Measurements from ENCODE around the gene ARHGAP24. TPM values are rescaled to one million over a fixed set of nuclear protein-coding genes. Genes with fewer than 3 reads are reported as not detected.
A peak's percentile ranks its signal among the peaks of the same experiment; 100 is the strongest.
"Not testable (repeated sequence)": the region's sequence is repeated elsewhere in the genome, so short reads cannot be mapped to it uniquely, and the experiment has no call there.

Gene ARHGAP24
- total RNA-seq, 2 donors from 2014 or later: 0.40 TPM; not detected in 1

DNA sequence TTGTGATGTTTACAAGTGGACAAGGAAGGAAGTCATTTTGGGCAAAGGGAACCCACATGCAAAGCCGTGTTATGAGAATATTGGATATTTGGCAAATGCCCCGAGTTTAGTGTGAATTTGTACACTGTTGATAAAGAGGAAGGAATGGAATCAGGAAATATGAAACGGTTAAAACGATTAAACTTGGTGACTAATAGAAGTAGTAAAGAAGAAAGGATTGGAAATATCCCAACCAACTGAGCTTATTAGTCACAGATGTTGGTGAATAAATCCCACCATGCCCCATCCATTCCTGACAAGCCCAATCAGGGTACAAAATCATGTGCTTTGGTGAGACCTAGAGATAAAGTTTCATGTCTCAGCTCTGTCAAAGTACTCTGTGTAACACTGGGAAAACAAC lies 22.0 kb downstream of the ARHGAP24 start:
- Mint-ChIP-seq H3K27me3 (no peaks in the 10 kb centered on the region), H3K36me3 (ENCODE audit: low read depth) (no peaks in the 10 kb centered on the region), H3K27ac (no peak overlapping the region), H3K4me3 (no peak overlapping the region), H3K4me1 (no peaks in the 10 kb centered on the region), H3K9me3 (no peaks in the 10 kb centered on the region)
- no peak for ATAC-seq (replicated peaks)

DNA sequence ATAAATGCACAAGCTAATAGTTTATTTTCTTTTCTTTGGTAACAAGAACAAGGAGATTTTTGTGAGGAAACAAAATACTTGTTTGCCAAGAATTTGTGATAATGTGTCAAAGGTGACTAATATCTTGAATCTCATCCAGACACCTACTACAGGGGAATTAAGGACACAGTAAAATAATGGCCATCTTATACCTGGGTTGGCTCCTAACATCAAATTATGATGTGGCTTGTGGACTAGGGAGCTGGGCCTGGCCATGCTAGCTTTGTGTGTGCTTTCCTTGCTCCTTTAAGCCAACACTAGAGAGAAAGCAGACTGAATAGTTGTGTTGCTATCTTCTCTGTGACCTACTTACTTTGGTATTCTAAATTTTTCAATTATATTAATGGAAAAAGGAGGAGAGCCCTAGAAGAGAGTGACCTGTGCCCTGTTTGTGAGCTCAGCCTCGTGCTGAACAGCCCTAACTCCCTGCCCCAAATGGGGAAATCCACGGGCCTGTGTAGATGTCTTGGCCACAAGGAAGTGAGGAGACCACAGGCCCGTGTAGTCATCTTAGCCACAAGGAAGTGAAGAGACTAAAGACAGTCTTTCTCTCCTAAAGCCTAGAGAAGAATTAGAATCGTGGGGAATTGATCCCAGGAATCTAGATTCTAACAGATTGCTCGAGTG lies 23.3 kb downstream of the ARHGAP24 start:
- Mint-ChIP-seq H3K27me3 (no peaks in the 10 kb centered on the region), H3K9me3 (no peaks in the 10 kb centered on the region), H3K36me3 (ENCODE audit: low read depth) (no peaks in the 10 kb centered on the region), H3K27ac (no peak overlapping the region), H3K4me1 (no peaks in the 10 kb centered on the region), H3K4me3 (no peak overlapping the region)
- peak; percentile 46 for ATAC-seq (replicated peaks)

- Mint-ChIP-seq H3K4me1 (no peaks in the 10 kb centered on the region), H3K4me3 (no peak overlapping the region), H3K9me3 (no peaks in the 10 kb centered on the region), H3K27me3 (no peaks in the 10 kb centered on the region), H3K27ac (no peak overlapping the region), H3K36me3 (ENCODE audit: low read depth) (no peaks in the 10 kb centered on the region)
- no peak for ATAC-seq (replicated peaks)
Measured at GRCh38 chr4:85499573-85499972, 24.6 kb downstream of the ARHGAP24 start.

GRCh38 chr4:85500110-85500867 lies 25.3 kb downstream of the ARHGAP24 start:
- Mint-ChIP-seq H3K27me3 (no peaks in the 10 kb centered on the region), H3K4me3 (no peak overlapping the region), H3K36me3 (ENCODE audit: low read depth) (no peaks in the 10 kb centered on the region), H3K27ac (no peak overlapping the region), H3K4me1 (no peaks in the 10 kb centered on the region), H3K9me3 (no peaks in the 10 kb centered on the region)
- ATAC-seq (replicated peaks): no peak

DNA sequence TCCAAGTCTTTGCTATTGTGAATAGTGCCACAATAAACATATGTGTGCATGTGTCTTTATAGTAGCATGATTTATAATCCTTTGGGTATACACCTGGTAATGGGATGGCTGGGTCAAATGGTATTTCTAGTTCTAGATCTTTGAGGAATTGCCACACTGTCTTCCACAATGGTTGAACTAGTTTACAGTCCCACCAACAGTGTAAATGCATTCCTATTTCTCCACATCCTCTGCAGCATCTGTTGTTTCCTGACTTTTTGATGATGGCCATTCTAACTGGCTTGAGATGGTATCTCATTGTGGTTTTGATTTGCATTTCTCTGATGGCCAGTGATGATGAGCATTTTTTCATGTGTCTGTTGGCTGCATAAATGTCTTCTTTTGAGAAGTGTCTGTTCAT lies 26.2 kb downstream of the ARHGAP24 start:
- not testable (repeated sequence) for H3K27me3 Mint-ChIP-seq, H3K4me1 Mint-ChIP-seq

GRCh38 chr4:85508654-85509053 lies 33.7 kb downstream of the ARHGAP24 start:
- no peaks in the 10 kb centered on the region for H3K4me1 Mint-ChIP-seq
- no peak for ATAC-seq (replicated peaks)
- H3K36me3 Mint-ChIP-seq (ENCODE audit: low read depth): no peaks in the 10 kb centered on the region
- peaks cover 4% of the 10 kb centered on the region for H3K9me3 Mint-ChIP-seq
- no peak overlapping the region for H3K27ac Mint-ChIP-seq
- H3K4me3 Mint-ChIP-seq: no peak overlapping the region
- peaks cover 5% of the 10 kb centered on the region for H3K27me3 Mint-ChIP-seq

More for the DNA sequence above, 26.2 kb downstream of the ARHGAP24 start:
- H3K4me3 Mint-ChIP-seq; H3K36me3 Mint-ChIP-seq (ENCODE audit: low read depth); H3K9me3 Mint-ChIP-seq; ATAC-seq (replicated peaks); H3K27ac Mint-ChIP-seq: not testable (repeated sequence)

DNA sequence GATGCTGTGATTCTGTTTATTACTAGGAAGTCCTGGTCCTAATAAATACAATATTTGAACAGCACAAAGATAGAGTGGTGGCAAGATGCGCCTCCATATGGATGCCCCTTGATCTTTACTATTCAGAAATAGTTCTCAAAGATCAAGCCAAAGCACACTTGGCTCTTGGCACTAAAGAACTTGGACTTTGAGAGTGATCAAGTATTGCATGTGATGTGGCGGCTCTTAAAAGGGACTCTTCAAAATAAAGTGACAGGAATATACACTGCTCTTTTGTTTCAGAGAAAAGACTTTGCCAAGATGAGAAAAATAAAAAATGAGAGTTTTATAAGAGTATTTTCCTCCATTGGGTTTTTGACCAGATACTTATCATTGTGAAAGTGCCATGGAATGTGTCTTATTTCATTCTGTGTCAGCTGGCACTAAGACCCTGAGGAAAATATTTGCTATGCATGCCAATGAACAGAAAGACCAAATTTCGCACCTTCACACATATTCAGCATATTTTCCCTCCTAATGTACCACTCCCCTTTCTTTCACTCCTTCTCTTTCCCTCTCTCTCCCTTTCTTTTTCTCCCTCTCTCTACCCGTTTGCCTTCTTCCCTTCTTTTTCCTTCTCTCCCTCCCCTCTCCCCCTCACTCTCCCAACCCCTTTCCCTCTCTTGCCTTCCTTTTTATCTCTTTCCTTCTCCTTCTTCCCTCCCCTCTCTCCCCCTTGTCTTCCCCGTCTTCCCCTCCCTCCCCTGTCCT lies 35.1 kb downstream of the ARHGAP24 start:
- Mint-ChIP-seq H3K4me3 (no peak overlapping the region), H3K9me3 (peaks cover 4% of the 10 kb centered on the region), H3K27ac (no peak overlapping the region), H3K4me1 (no peaks in the 10 kb centered on the region), H3K27me3 (peaks cover 5% of the 10 kb centered on the region), H3K36me3 (ENCODE audit: low read depth) (no peaks in the 10 kb centered on the region)
- no peak for ATAC-seq (replicated peaks)

DNA sequence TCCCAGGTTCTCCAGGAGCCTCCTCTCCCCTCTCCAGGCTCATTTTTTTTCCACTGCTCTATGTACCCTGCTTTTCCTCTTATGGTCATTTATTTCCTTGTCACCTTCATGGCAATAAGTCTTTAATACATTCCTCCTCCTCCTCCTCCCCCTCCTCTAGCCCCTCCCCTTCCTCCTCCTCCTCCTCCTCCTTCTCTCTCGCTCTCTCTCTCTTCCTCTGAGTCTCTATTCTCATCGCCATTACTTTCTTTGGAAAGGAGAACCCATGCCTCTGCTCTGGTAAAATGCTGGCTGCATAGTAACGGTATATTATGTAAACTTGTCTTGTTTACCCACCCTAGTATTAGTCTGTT lies 35.7 kb downstream of the ARHGAP24 start:
- Mint-ChIP-seq H3K27me3 (peaks cover 5% of the 10 kb centered on the region), H3K36me3 (ENCODE audit: low read depth) (no peaks in the 10 kb centered on the region), H3K4me3 (no peak overlapping the region), H3K9me3 (peaks cover 4% of the 10 kb centered on the region), H3K27ac (no peak overlapping the region), H3K4me1 (no peaks in the 10 kb centered on the region)
- no peak for ATAC-seq (replicated peaks)

GRCh38 chr4:85512446-85513205 lies 37.7 kb downstream of the ARHGAP24 start:
- no peak for ATAC-seq (replicated peaks)
- H3K4me3 Mint-ChIP-seq: no peak overlapping the region

GRCh38 chr4:85514117-85514516 lies 39.2 kb downstream of the ARHGAP24 start:
- Mint-ChIP-seq H3K4me1 (no peaks in the 10 kb centered on the region), H3K36me3 (ENCODE audit: low read depth) (no peaks in the 10 kb centered on the region), H3K4me3 (no peak overlapping the region), H3K9me3 (peaks cover 4% of the 10 kb centered on the region), H3K27ac (no peak overlapping the region), H3K27me3 (no peaks in the 10 kb centered on the region)
- no peak for ATAC-seq (replicated peaks)

More at GRCh38 chr4:85512446-85513205, 37.7 kb downstream of the ARHGAP24 start:
- Mint-ChIP-seq H3K4me1 (no peaks in the 10 kb centered on the region), H3K27ac (no peak overlapping the region), H3K9me3 (peaks cover 4% of the 10 kb centered on the region), H3K36me3 (ENCODE audit: low read depth) (no peaks in the 10 kb centered on the region), H3K27me3 (peaks cover 5% of the 10 kb centered on the region)

DNA sequence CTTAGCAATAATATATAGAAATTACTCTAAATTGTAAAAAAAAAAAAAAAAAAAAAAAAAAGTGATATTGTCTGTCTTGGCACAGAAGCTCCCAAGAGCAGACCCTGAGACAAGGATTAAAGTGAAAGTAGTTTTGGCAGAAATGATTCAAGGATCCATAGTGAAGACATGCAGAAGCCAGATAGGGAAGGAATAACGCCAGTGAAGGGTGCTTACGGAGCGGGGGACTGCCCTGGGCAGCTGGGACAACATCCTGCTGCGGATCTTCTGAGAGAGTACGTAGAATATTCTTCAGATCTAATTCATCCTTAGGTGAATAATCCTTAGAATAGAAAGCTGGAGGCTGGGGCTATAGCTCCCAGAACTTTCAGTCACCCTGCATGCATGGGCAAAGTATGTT lies 39.8 kb downstream of the ARHGAP24 start:
- ATAC-seq (replicated peaks): no peak
- H3K27me3 Mint-ChIP-seq: no peaks in the 10 kb centered on the region
- no peak overlapping the region for H3K27ac Mint-ChIP-seq

GRCh38 chr4:85515701-85516100 lies 40.8 kb downstream of the ARHGAP24 start:
- no peaks in the 10 kb centered on the region for H3K36me3 Mint-ChIP-seq (ENCODE audit: low read depth)
- H3K27me3 Mint-ChIP-seq: no peaks in the 10 kb centered on the region
- H3K27ac Mint-ChIP-seq: no peak overlapping the region
- no peak overlapping the region for H3K4me3 Mint-ChIP-seq
- no peaks in the 10 kb centered on the region for H3K4me1 Mint-ChIP-seq
- H3K9me3 Mint-ChIP-seq: peaks cover 4% of the 10 kb centered on the region
- no peak for ATAC-seq (replicated peaks)

More for the DNA sequence above, 39.8 kb downstream of the ARHGAP24 start:
- H3K9me3 Mint-ChIP-seq: peaks cover 4% of the 10 kb centered on the region
- H3K4me1 Mint-ChIP-seq: no peaks in the 10 kb centered on the region
- no peak overlapping the region for H3K4me3 Mint-ChIP-seq
- no peaks in the 10 kb centered on the region for H3K36me3 Mint-ChIP-seq (ENCODE audit: low read depth)

DNA sequence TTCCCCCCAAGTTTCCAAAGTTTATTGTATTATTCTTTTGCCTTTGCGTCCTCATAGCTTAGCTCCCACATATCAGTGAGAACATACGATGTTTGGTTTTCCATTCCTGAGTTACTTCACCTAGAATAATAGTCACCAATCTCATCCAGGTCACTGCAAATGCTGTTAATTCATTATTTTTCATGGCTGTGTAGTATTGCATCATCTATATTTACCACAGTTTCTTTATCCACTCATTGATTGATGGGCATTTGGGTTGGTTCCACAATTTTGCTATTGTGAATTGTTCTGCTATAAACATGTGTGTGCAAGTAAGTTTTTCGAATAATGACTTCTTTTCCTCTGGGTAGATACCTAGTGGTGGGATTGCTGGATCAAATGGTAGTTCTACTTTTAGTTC lies 43.6 kb downstream of the ARHGAP24 start:
- not testable (repeated sequence) for H3K4me3 Mint-ChIP-seq; H3K9me3 Mint-ChIP-seq; H3K27me3 Mint-ChIP-seq; H3K36me3 Mint-ChIP-seq (ENCODE audit: low read depth); ATAC-seq (replicated peaks); H3K4me1 Mint-ChIP-seq; H3K27ac Mint-ChIP-seq
